H9 (cell line): ENCODE measurements around the gene KATNIP. TPM values are rescaled to one million over a fixed set of nuclear protein-coding genes. Genes with fewer than 3 reads are reported as not detected.

Experiments used
- DNase-seq: peaks from one replicate; pipeline ENCODE4 v3.0.0-alpha.2; 2017
- H2AFZ ChIP-seq: one replicate; pipeline ENCODE4 v1.6.1; 2013; ENCODE audit warnings: mild to moderate bottlenecking, low read length, control low read depth, moderate library complexity
- H2AK5ac ChIP-seq: 2 replicates; pipeline ENCODE4 v1.6.1; 2013; ENCODE audit warnings: low read length, control low read depth, mixed read lengths; ENCODE audit not compliant: insufficient read length
- H2BK120ac ChIP-seq: one replicate; pipeline ENCODE4 v1.6.1; 2013; ENCODE audit warnings: low read depth, mild to moderate bottlenecking, low read length, control low read depth, inconsistent platforms; ENCODE audit not compliant: poor library complexity, severe bottlenecking
- H2BK12ac ChIP-seq: 2 replicates; pipeline ENCODE4 v1.6.1; 2013; ENCODE audit warnings: low read length, control low read depth, mixed read lengths, low read depth; ENCODE audit not compliant: insufficient read length
- H2BK15ac ChIP-seq: 2 replicates; pipeline ENCODE4 v1.6.1; 2013; ENCODE audit warnings: low read depth, low read length, control low read depth
- H2BK20ac ChIP-seq: one replicate; pipeline ENCODE4 v1.6.1; 2013; ENCODE audit warnings: low read depth, mild to moderate bottlenecking, low read length, control low read depth, inconsistent platforms; ENCODE audit not compliant: poor library complexity, severe bottlenecking
- H2BK5ac ChIP-seq: 2 replicates; pipeline ENCODE4 v1.6.1; 2013; ENCODE audit warnings: low read length, control low read depth, mixed read lengths; ENCODE audit not compliant: insufficient read length
- H3K14ac ChIP-seq: 2 replicates; pipeline ENCODE4 v1.6.1; 2013; ENCODE audit warnings: low read length, control low read depth; ENCODE audit not compliant: insufficient read depth
- H3K18ac ChIP-seq: 2 replicates; pipeline ENCODE4 v1.6.1; 2013; ENCODE audit warnings: low read depth, mild to moderate bottlenecking, mixed read lengths, low read length, control low read depth; ENCODE audit not compliant: insufficient read length
- H3K23ac ChIP-seq: 2 replicates; pipeline ENCODE4 v1.6.1; 2013; ENCODE audit warnings: low read length, control low read depth, mixed read lengths, low read depth; ENCODE audit not compliant: insufficient read length
- H3K23me2 ChIP-seq: 2 replicates; pipeline ENCODE4 v1.6.1; 2013; ENCODE audit warnings: low read depth, mild to moderate bottlenecking, mixed read lengths, low read length, control low read depth; ENCODE audit not compliant: insufficient read length, poor library complexity, severe bottlenecking
- H3K27ac ChIP-seq: 2 replicates; pipeline ENCODE4 v1.5.1; 2013; ENCODE audit warnings: low read length, control low read depth, mixed read lengths, low read depth; ENCODE audit not compliant: insufficient read length
- H3K27me3 ChIP-seq: 2 replicates; pipeline ENCODE4 v1.6.1; 2013; ENCODE audit warnings: low read length, control low read depth, inconsistent platforms; ENCODE audit not compliant: insufficient read depth
- H3K4ac ChIP-seq: 2 replicates; pipeline ENCODE4 v1.6.1; 2013; ENCODE audit warnings: low read depth, mild to moderate bottlenecking, control low read depth, inconsistent platforms, low read length, moderate library complexity
- H3K4me1 ChIP-seq: 2 replicates; pipeline ENCODE4 v1.6.1; 2013; ENCODE audit warnings: low read length, control low read depth, inconsistent platforms; ENCODE audit not compliant: insufficient read depth
- H3K4me2 ChIP-seq: 2 replicates; pipeline ENCODE4 v1.6.1; 2013; ENCODE audit warnings: low read length, control low read depth, mixed read lengths; ENCODE audit not compliant: insufficient read length, insufficient read depth
- H3K56ac ChIP-seq: 2 replicates; pipeline ENCODE4 v1.6.1; 2013; ENCODE audit warnings: low read depth, mild to moderate bottlenecking, mixed read lengths, low read length, control low read depth; ENCODE audit not compliant: insufficient read length
- H3K79me1 ChIP-seq: 2 replicates; pipeline ENCODE4 v1.6.1; 2013; ENCODE audit warnings: low read depth, mild to moderate bottlenecking, moderate library complexity, low read length, control low read depth, inconsistent platforms; ENCODE audit not compliant: insufficient read depth, poor library complexity, severe bottlenecking
- H3K79me2 ChIP-seq: 2 replicates; pipeline ENCODE4 v1.6.1; 2013; ENCODE audit warnings: low read length, control low read depth, inconsistent platforms; ENCODE audit not compliant: insufficient read depth
- H3K9ac ChIP-seq: 2 replicates; pipeline ENCODE4 v1.6.1; 2013; ENCODE audit warnings: low read length, control low read depth, mixed read lengths; ENCODE audit not compliant: insufficient read length; ENCODE audit errors: extremely low read depth
- H3K9me3 ChIP-seq: one replicate; pipeline ENCODE4 v1.6.1; 2013; ENCODE audit warnings: low read depth, low read length, inconsistent platforms; ENCODE audit not compliant: control insufficient read depth
- H3T11ph ChIP-seq: one replicate; pipeline ENCODE4 v1.6.1; 2013; ENCODE audit warnings: mild to moderate bottlenecking, low read length, control low read depth, inconsistent platforms
- H4K20me1 ChIP-seq: one replicate; pipeline ENCODE4 v1.6.1; 2013; ENCODE audit not compliant: control insufficient read depth, insufficient read length, insufficient read depth
- H4K5ac ChIP-seq: 2 replicates; pipeline ENCODE4 v1.6.1; 2013; ENCODE audit warnings: low read depth, mild to moderate bottlenecking, mixed read lengths, low read length, control low read depth; ENCODE audit not compliant: insufficient read length
- H4K8ac ChIP-seq: replicated peaks from 2 replicates; pipeline ENCODE4 v1.6.1; 2013; ENCODE audit warnings: low read length, control low read depth, mixed read lengths, low read depth; ENCODE audit not compliant: insufficient read length
- H4K91ac ChIP-seq: 2 replicates; pipeline ENCODE4 v1.6.1; 2013; ENCODE audit warnings: low read depth, mild to moderate bottlenecking, moderate library complexity, mixed read lengths, low read length, control low read depth; ENCODE audit not compliant: insufficient read length
- H3K27ac Mint-ChIP-seq, 3 experiments: 2 replicates in 2 of 3; 3 replicates in 1 of 3; pipeline ENCODE4 v1.8.0; 2020 to 2021; ENCODE audit warnings: mixed read lengths in 3 of 3, mild to moderate bottlenecking in 1 of 3, moderate library complexity in 1 of 3
- H3K27me3 Mint-ChIP-seq: 2 replicates; pipeline ENCODE4 v1.8.0; 2021; ENCODE audit warnings: low read depth, mild to moderate bottlenecking, moderate library complexity, mixed read lengths
- H3K36me3 Mint-ChIP-seq, 3 experiments: 2 replicates in 2 of 3; 3 replicates in 1 of 3; pipeline ENCODE4 v1.8.0; 2020 to 2021; ENCODE audit warnings: low read depth in 3 of 3, mixed read lengths in 3 of 3; ENCODE audit not compliant: insufficient read depth in 1 of 3
- H3K4me1 Mint-ChIP-seq, 2 experiments: 2 replicates each; pipeline ENCODE4 v1.8.0; 2020; ENCODE audit warnings: mixed read lengths in 2 of 2
- H3K4me3 Mint-ChIP-seq, 2 experiments: 2 replicates in 1 of 2; 3 replicates in 1 of 2; pipeline ENCODE4 v1.8.0; 2020 to 2021; ENCODE audit warnings: mild to moderate bottlenecking in 2 of 2, mixed read lengths in 2 of 2, moderate library complexity in 1 of 2
- H3K9me3 Mint-ChIP-seq, 2 experiments: 2 replicates in 1 of 2; 3 replicates in 1 of 2; pipeline ENCODE4 v1.8.0; 2020; ENCODE audit warnings: mild to moderate bottlenecking in 2 of 2, mixed read lengths in 2 of 2, moderate library complexity in 1 of 2
- CTCF ChIP-seq: fragments of 200-600 bp; sonication (generic); conservative IDR thresholded peaks from 3 replicates; pipeline ENCODE4 v1.8.0; 2021; ENCODE audit warnings: antibody characterized with exemption, mild to moderate bottlenecking
- WGBS: extraction: QIAGEN DNeasy Blood & Tissue Kit; methylation state at CpG from one replicate; pipeline ENCODE4 v1.1.7; 2013; ENCODE audit warnings: missing lambda C conversion rate, low lambda C conversion rate, mixed read lengths; ENCODE audit not compliant: insufficient read length; ENCODE audit errors: extremely low coverage; 5-methylcytosine and 5-hydroxymethylcytosine counted together
- total RNA-seq: library from RNA; stranded (reverse); gene quantifications from 2 replicates; pipeline ENCODE4 v1.2.1, GENCODE V29; 2021

KATNIP gene
- total RNA-seq, 1 experiment from 2014 or later: 13.2 TPM

- Histone ChIP-seq H2AK5ac (no peak overlapping the region), H3K23me2 (no peaks in the 10 kb centered on the region), H2BK20ac (no peak overlapping the region), H3K18ac (no peak overlapping the region), H2BK15ac (no peak overlapping the region), H2BK5ac (no peak overlapping the region), H3K4me2 (no peak overlapping the region), H3K9me3 (no peaks in the 10 kb centered on the region), H3K9ac (no peak overlapping the region), H3K27ac (no peak overlapping the region), H3K79me1 (no peaks in the 10 kb centered on the region), H3K56ac (no peak overlapping the region), H3K27me3 (no peaks in the 10 kb centered on the region), H3K4ac (no peak overlapping the region), H3K23ac (no peak overlapping the region), H4K20me1 (no peaks in the 10 kb centered on the region), H2BK120ac (no peak overlapping the region), H2BK12ac (no peak overlapping the region), H3K14ac (no peak overlapping the region), H4K5ac (no peak overlapping the region), H3K4me1 (no peaks in the 10 kb centered on the region), H3T11ph (no peak overlapping the region), H3K79me2 (no peaks in the 10 kb centered on the region), H4K8ac (no peak overlapping the region), H4K91ac (no peak overlapping the region), H2AFZ (no peak overlapping the region)
- Mint-ChIP-seq H3K9me3 (no peaks in the 10 kb centered on the region), H3K4me3 (no peak overlapping the region), H3K36me3 (peaks cover 0 to 3% (median 2%) of the 10 kb centered on the region in 3 experiments; a peak in 5 of 7 replicates), H3K27ac (peak overlapping the region; percentile 25 to 85 (median 36); a peak in 3 of 7 replicates), H3K4me1 (peaks cover 16 to 19% of the 10 kb centered on the region in 2 experiments), H3K27me3 (no peaks in the 10 kb centered on the region)
- no peak for DNase-seq
- no peak for TF ChIP-seq CTCF
- WGBS: no CpG with 5 or more reads among the region's 2 CpGs
Measured at GRCh38 chr16:27582883-27583282, 32.9 kb downstream of the KATNIP start.
